A204.1 (cell line): ENCODE measurements around the gene CEP152.
"Not testable (repeated sequence)": the region's sequence is repeated elsewhere in the genome, so short reads cannot be mapped to it uniquely, and the experiment has no call there.

Experiments used
- FAIRE-seq: peaks from 2 replicates; lab custom pipeline; 2012; peaks lifted over from hg19 to GRCh38; lab: Jason Lieb, UNC

CEP152 gene, protein sequence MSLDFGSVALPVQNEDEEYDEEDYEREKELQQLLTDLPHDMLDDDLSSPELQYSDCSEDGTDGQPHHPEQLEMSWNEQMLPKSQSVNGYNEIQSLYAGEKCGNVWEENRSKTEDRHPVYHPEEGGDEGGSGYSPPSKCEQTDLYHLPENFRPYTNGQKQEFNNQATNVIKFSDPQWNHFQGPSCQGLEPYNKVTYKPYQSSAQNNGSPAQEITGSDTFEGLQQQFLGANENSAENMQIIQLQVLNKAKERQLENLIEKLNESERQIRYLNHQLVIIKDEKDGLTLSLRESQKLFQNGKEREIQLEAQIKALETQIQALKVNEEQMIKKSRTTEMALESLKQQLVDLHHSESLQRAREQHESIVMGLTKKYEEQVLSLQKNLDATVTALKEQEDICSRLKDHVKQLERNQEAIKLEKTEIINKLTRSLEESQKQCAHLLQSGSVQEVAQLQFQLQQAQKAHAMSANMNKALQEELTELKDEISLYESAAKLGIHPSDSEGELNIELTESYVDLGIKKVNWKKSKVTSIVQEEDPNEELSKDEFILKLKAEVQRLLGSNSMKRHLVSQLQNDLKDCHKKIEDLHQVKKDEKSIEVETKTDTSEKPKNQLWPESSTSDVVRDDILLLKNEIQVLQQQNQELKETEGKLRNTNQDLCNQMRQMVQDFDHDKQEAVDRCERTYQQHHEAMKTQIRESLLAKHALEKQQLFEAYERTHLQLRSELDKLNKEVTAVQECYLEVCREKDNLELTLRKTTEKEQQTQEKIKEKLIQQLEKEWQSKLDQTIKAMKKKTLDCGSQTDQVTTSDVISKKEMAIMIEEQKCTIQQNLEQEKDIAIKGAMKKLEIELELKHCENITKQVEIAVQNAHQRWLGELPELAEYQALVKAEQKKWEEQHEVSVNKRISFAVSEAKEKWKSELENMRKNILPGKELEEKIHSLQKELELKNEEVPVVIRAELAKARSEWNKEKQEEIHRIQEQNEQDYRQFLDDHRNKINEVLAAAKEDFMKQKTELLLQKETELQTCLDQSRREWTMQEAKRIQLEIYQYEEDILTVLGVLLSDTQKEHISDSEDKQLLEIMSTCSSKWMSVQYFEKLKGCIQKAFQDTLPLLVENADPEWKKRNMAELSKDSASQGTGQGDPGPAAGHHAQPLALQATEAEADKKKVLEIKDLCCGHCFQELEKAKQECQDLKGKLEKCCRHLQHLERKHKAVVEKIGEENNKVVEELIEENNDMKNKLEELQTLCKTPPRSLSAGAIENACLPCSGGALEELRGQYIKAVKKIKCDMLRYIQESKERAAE (N-terminal part only)

DNA sequence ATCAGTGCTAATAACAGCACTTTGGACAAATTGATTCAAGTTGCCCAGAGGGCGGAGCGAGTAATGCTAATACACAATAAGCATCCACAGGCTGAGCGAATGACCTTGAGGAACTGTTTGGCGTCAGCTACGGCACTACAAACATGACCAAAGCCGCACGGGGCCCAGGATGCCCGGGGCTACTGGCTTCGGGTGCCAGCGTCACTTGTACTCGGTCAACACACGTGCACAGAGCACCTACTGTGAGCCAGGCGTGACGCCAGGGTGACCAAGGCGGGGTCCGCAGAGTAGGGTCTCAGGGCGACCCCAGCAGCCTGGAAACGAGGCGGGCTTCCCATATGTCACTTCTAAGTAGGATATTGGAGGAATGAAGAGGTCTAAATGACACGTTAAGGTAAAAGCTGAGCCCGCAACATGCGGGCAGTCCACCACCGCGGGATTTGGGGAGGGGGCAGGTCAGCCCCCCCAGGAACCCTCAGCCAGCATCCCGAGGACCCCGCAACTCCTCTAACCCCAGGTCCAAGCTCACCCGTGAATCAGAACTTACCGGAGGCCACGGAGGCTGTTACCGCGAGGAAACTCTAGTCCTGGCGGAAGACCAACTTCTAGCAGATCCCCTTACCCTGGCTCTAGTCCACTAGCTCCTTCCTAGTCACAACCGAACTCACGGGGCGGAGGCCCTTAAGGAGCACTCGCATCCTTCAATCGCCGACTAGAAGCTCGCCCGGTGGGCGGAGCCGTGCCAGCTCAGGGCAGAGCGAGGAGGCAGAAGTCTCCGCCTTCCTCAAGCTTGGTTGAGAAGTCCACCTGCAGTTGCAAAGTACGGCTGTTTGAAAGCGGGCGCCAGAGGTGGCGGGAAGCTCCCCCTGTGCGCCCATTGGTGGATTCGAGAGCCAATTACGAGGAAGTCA lies at the start of gene CEP152:
CEP152 (minus strand) TSS at position 656 of the 911 bp plus-strand sequence. CDS start 5,420 bp downstream, outside the sequence.
- peak; percentile 99 for FAIRE-seq

DNA sequence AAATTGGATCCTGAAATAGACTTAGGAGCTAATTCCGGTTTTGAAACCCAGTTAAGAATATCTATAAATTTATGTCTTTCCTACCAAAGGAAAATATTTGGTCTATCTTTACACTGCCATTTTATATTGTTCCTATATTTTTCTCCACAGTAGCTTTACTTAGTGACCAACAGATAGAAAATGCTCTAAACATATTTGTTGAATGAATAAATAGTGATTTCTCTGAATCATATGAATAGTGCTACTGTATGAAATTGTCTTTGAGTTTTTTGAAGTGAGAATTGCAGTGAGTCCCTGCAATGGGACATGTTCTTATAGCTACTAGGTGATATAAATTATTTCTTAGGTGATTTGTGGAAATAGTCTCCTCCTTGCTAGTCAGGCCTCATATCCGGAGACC lies 48.6 kb upstream of the CEP152 start:
- no peak for FAIRE-seq

DNA sequence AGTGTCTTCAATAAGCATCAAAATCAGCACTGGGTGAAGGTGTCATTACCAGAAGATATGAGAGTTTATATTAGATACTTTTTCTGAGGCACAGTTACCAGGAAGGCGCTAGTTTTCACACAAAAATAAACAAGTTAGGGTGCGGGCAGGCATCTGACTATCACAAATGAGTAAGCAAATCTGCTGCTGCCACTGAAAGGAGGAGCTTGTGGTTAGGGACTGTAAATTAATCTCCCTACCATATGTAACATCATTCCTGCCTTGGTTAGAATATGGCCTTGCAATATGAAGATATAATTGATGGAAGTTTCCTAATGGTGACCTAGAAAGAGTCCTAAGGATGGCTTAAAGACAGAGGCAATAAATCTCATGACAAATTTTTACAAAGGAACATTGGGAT lies 47.5 kb upstream of the CEP152 start:
- no peak for FAIRE-seq

DNA sequence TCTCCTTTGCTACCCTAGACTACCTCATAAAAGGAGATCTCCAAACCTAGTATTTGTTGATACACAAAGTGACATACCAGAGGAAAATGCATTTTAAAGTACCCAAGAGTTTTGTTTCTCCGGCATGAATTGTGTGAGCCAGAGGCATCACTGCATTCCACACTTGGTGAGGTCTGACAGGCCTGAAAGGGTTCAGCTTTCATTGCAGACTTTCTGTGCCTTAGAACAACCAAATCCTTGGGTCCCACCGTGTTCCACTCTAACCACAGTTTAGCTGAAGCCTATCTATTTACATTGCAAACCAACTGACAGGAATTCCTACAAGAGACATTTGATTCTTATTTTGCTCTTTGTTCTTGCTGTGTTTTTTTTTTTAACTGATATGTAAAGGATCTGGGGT lies 46.1 kb upstream of the CEP152 start:
- FAIRE-seq, result no peak

DNA sequence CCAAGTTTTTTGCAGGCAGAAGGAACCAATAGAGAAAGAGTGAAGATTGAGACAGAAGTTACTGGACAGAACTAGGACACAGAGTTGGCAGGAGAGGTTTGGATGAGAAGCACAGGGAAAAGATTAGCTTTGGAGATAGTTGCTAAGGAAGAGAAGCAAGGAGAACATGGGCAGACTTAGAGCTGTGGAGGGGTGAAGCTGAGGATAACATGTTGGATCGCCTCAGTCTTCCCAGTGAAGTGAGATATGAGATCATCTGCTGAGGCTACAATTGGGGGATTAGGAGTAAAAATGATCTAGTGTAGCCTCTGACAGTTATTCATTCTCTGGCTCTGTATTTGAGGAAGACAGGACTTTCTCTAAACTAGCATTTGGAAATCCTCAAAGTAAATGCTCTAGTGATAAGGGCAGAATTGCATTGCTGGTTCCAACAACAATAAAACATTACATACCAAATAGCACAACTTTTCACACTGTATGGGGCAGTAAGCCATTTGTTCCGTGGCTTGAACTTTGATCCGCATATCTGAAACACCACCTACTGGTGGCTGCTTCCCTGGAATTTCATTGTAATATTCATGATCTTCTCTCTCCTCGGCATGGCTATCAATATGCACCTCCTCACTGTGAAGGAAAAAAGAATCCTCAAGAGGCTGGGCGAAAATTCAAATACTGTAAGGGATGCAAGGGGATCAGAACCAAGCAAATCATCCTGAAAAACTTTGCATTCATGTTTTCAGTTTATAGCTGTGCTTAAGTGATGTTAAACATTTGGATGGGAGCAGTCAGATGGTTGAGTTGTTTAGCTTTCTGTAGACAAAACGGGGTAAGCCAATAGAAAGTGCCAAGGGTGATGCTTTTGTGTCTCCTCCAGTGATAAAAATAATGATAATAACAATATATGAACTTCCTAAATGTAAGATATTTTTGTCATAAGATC lies 44.9 kb upstream of the CEP152 start:
- no peak for FAIRE-seq

DNA sequence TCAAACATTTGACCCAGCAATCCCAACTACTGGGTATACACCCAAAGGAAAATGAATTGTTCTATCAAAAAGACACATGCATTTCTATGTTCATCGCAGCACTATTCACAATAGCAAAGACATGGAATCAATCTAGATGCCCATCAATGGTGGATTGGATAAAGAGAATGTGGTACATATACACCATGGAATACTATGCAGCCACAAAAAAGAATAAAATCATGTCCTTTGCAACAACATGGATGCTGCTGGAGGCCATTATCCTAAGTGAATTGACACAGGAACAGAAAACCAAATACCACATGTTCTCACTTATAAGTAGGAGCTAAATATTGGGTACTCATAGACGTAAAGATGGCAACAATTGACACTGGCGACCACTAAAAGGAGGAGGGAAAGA lies 43.6 kb upstream of the CEP152 start:
- FAIRE-seq, result not testable (repeated sequence)

DNA sequence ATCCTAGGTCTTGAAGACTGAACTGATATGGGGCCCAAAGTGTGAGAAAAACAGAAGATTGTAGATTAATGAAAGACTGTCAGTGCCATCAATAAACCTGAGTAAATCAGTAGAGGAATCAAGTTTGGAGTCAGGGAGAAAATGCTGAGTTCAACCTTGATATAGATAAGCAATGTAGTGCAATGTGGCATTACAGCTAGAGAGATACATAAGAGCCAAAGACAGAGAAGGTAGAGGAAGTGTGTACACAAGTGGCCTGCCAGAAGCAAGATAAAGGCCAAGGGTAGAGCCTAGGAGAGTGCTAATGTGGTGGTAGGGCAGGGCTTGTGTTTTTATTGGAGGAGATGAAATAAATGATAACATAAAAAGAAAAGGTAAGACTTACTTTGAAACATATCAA lies 41.1 kb upstream of the CEP152 start:
- FAIRE-seq, result no peak

DNA sequence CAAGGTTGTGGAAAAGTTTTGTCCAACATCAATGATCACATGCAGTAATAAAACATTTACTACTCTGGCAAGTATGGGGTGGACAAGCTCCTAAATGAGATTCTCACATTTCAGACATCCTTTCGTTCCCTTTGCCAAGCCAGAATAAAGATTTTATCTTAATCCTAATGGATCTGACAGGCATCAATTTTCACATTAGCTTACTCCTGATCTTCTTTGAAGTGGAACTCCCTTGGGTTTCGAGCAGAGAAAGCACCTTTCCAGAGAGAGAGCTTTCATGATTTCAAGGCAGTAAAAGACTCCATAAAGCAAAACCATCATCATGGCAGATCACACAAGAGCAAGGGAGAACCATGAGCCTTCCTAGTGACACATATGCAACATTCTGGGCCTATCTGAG lies 39.8 kb upstream of the CEP152 start:
- no peak for FAIRE-seq

DNA sequence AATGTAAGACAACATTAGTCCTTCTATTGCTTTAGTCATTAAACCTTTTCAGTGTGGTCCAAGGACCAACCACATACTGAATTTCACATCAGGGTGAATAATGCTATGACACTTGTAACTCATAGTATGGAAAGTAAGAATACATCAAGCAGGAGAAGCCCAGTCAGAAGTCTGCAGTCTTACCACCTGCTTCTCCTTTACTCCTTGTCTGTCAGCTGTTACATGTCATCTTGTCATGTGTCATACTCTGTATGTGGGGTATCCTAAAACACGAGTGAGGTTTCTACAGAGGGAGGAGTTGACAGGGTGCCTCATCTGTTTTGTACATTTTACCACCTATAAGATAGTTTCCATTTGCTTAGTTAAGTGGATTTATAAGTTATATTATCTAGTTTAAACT lies 34.3 kb upstream of the CEP152 start:
- no peak for FAIRE-seq

DNA sequence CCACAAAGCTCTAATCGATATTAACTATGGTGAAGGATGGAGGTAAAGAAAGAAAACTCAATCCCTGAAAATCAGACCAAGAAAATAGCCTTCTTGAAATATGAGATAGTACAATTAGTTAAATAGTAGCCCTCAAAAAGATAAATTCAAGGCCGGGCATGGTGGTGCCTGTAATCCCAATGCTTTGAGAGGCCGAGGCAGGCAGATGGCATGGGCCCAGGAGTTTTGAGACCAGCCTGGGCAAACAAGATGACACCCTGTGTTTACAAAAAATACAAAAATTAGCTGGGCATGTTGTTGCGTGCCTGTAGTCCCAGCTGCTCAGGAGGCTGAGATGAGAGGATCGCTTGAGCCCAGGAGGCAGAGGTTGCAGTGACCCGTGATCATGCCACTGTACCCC lies 31.6 kb upstream of the CEP152 start:
- no peak for FAIRE-seq

DNA sequence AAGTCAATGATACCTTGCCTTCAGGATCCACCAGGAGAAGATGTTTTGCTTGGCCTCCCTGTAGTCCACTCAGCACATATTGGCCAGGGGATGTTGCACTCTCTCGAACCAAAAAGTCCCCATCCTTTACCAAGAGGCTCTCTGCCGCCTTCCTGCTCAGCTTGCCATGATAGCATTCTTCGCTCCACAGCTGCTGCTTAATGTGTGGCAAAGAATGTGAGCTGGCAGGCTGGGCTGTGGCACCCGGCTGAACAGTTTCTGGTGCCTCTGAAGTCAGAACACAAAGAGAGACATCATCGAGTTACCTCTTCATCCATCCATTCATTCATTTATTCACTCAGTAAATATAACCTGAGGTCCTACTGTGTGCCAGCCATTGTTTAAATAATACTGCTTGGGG lies 23.9 kb upstream of the CEP152 start:
- FAIRE-seq, result no peak

DNA sequence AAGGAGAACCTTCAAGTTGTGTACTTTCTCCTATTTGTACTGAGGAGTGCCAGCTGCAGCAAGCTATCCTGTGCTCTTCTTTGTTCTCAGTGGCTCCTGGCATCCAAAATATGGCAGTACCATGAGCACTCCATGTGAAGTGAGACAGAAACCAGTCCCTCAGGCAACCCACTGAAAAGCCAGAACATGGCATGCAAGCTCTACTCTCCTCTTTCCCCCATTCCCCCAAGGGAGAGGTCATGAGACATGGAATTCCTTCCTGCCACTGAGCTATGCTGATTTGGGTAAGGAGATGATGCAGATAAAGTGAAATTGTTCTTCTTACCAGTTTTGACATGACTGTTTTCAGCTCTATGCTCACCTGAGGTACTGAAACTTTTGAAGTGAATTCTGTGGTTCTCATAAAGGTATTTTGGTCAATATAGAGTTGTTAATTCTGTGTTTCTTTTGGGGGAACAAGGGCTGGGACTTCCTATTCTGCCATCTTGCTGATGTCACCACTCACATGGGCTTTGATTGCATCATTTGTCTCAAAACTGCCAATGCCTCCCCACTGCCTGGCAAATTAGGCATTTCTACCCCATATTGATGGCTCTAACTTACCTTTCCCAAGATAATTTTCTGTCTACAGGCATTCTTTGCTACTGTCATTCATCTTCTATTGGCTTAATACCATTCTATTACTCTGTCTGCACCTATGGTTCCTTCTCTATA lies 22.8 kb upstream of the CEP152 start:
- FAIRE-seq, result no peak

DNA sequence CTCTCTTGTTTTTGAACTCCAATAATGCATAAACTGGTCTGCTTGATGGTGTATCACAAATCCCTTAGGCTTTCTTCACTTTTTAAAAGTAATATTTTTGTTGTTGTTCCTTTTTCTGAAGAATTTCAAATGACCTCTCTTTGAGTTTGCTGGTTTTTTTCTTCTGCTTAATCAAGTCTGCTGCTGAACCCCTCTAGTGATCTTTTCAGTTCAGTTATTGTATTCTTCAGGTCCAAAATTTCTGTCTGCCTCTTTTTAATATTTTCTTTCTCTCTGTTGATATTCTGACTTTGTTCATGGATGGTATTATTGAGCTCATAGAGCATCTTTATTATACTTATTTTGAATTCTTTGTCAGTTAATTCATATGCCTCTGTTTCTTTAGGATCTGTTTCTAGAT lies 21.8 kb upstream of the CEP152 start:
- FAIRE-seq, result no peak

DNA sequence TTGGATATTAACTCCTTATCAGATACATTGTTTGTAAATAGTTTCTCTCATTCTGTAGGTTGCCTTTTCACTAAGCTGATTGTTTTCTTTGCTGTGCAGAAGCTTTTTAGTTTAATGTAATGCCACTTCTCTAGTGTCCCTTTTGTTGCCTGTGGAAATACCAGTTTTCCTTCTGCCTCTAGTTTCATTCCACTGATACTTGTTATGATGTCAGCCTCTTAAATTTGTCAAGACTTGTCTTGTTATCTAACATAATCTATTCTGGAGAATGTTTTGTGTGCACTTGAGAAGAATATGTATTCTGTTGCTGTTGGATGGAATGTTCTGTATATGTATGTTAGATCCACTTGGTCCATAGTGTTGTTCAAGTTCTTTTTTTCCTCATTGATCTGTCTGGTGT lies 18.0 kb upstream of the CEP152 start:
- no peak for FAIRE-seq

DNA sequence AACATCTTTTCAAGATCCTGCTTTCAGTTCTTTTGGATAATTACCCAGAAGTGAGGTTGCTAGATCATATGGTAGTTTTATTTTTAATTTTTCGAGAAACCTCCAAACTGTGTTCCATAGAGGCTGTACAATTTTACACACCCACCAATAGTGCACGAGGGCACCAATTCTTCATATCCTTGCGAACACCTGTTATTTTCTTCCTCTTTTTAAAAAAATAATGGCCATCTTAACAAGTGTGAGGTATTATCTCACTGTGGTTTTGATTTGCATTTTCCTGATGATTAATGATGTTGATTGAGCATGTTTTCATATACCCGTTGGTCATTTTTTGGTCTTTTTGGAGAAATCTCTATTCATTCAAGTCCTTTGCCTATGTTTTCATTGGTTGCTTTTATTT lies 17.6 kb upstream of the CEP152 start:
- FAIRE-seq, result no peak

DNA sequence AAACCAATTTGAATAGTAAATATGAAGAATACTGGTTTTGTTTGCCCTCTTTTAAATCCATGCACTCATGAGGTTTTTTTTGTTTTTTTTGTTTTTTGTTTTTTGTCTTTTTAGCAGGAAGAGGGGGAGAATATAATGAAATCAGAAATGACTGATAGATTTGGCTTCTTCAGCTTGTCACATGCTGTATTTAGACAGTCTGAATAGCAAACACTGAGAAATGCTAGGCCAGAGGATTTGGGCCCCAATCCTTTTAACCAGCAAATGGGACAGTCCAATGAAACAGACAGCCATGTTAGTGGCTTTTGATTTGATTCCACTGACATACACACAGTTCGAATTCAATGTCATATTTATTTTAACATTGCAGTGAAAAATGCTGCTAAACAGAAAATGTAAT lies 14.2 kb upstream of the CEP152 start:
- FAIRE-seq, result peak; percentile 19

DNA sequence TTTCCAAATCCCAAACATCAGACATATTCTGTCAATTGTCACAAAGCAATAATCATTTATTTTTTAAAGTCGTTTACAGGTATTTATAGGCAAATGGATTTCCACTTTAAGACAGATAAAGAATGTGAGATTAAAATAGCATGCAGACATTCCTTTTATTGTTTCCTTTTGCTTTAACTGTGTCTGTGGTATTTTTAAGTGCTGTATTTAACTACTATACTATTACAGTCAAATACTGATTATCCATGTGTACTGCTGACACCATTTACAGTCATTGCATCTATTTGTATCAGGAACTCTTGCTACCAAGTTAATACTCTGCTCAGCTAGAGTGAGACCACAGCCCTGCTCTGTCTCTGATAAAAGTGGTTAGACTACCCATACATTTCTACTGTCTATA lies 12.8 kb upstream of the CEP152 start:
- FAIRE-seq, result no peak

DNA sequence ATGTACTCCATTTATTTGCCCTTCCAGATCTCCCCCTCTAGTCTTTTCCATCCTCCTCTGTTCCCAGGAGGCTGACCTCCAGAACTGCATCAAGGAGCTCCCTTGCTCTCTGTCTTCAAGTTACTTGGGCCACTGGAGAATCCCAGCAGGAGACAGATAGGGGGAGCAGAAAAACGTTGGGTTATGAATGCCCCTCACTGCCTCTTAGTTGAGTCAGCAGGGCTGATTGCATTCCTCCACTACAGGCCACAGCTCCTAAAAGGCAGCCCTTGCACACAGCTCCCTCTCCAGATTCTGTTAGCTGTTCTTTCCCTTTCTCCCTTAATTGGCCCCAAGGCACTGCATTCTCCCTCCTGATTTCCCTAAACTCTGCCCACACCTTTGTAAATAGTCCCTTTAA lies 12.4 kb upstream of the CEP152 start:
- FAIRE-seq, result no peak

DNA sequence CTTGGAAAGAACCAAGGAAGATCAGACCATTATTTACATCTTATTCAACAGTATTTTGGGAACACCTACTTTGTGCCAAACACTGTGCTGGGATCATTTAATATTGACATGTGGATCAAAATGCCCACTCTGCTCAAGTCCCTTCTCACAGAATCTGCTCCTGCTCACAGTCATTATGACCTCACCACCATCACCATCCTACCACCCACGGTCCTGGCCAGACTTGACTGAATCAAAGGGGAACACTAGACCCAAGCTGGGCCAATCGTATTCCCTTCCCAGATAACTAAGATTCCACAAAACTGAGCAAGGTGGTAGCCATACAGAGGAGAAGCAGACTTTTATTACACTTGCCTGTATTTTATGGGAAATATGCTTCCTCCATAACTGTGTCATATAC lies 3.4 kb upstream of the CEP152 start:
- FAIRE-seq, result no peak
